Activated CD4-positive, CD25-positive, alpha-beta regulatory T cell treated with anti-CD3 and anti-CD28 coated beads, Interleukin-2, amount 50 U/mL, for 72 hours (primary cell): Measurements from ENCODE around the gene ZKSCAN8.
A peak's percentile ranks its signal among the peaks of the same experiment; 100 is the strongest.

Experiments used
- DNase-seq: peaks from one replicate; pipeline ENCODE4 v3.0.0; 2021

Gene ZKSCAN8

GRCh38 chr6:28140616-28141015 lies 1.1 kb upstream of the ZKSCAN8 start:
- DNase-seq: no peak

- no peak for DNase-seq
Observed at GRCh38 chr6:28142446-28142845, 763 bp downstream of the ZKSCAN8 start.

- no peak for DNase-seq
Observed at GRCh38 chr6:28145231-28145630, 3.5 kb downstream of the ZKSCAN8 start.

- DNase-seq: no peak
Observed at GRCh38 chr6:28152531-28152930, 10.8 kb downstream of the ZKSCAN8 start.

- DNase-seq: no peak
Observed at GRCh38 chr6:28153546-28153945, 11.9 kb downstream of the ZKSCAN8 start.

GRCh38 chr6:28154357-28154756 lies 12.7 kb downstream of the ZKSCAN8 start:
- DNase-seq: no peak

- DNase-seq: no peak
Observed at GRCh38 chr6:28158318-28158717, 16.6 kb downstream of the ZKSCAN8 start.

- no peak for DNase-seq
Observed at GRCh38 chr6:28159029-28159607, 17.4 kb downstream of the ZKSCAN8 start.

GRCh38 chr6:28160233-28160632 lies 18.6 kb downstream of the ZKSCAN8 start:
- no peak for DNase-seq

GRCh38 chr6:28161410-28162079 lies 19.9 kb downstream of the ZKSCAN8 start:
- peak; percentile 84 for DNase-seq

GRCh38 chr6:28165563-28165962 lies 23.9 kb downstream of the ZKSCAN8 start:
- DNase-seq: no peak

GRCh38 chr6:28167068-28167467 lies 25.4 kb downstream of the ZKSCAN8 start:
- no peak for DNase-seq

- DNase-seq: no peak
Observed at GRCh38 chr6:28167926-28168325, 26.2 kb downstream of the ZKSCAN8 start.

- no peak for DNase-seq
Observed at GRCh38 chr6:28171271-28171670, 29.6 kb downstream of the ZKSCAN8 start.

- no peak for DNase-seq
Observed at GRCh38 chr6:28172006-28172405, 30.3 kb downstream of the ZKSCAN8 start.

- DNase-seq: no peak
Observed at GRCh38 chr6:28176373-28176772, 34.7 kb downstream of the ZKSCAN8 start.

GRCh38 chr6:28182255-28182654 lies 40.6 kb downstream of the ZKSCAN8 start:
- DNase-seq: no peak

GRCh38 chr6:28188111-28188979 lies 46.7 kb downstream of the ZKSCAN8 start:
- no peak for DNase-seq

- no peak for DNase-seq
Observed at GRCh38 chr6:28200020-28200419, 58.3 kb downstream of the ZKSCAN8 start.

- DNase-seq: no peak
Observed at GRCh38 chr6:28203201-28203600, 61.5 kb downstream of the ZKSCAN8 start.

GRCh38 chr6:28205879-28206278 lies 64.2 kb downstream of the ZKSCAN8 start:
- no peak for DNase-seq

GRCh38 chr6:28206527-28206926 lies 64.8 kb downstream of the ZKSCAN8 start:
- no peak for DNase-seq

- DNase-seq: no peak
Observed at GRCh38 chr6:28206928-28207509, 65.3 kb downstream of the ZKSCAN8 start.
